K562 (cell line): ENCODE results near the gene WWOX.

Experiments used
- CEBPB ChIP-seq: fragments of 450-650 bp; IDR thresholded peaks from 2 replicates; pipeline ENCODE4 v1.6.1; 2016; ENCODE audit warnings: missing genetic modification characterization, missing compliant biosample characterization
- ELK1 ChIP-seq: sonication (generic); formaldehyde crosslinking; IDR thresholded peaks from 2 replicates; pipeline ENCODE4 v1.8.1; 2022; ENCODE audit warnings: missing genetic modification reagents
- ETV6 ChIP-seq, 3 experiments: fragments of 150-350 bp in 1 of 3; sonication (generic) in 1 of 3; formaldehyde crosslinking in 1 of 3; IDR thresholded peaks; 2 replicates each; pipeline versions ENCODE4 v1.6.1 to v1.8.0; 2014 to 2022; ENCODE audit warnings: borderline replicate concordance in 2 of 3, low read depth in 2 of 3, antibody characterized with exemption in 1 of 3, low read length in 1 of 3, mild to moderate bottlenecking in 1 of 3, missing genetic modification reagents in 1 of 3
- HNRNPL ChIP-seq: fragments of 200-400 bp; formaldehyde crosslinking; IDR thresholded peaks from 2 replicates; pipeline ENCODE4 v1.6.1; 2017; ENCODE audit warnings: low read depth, mild to moderate bottlenecking, low read length
- MAFK ChIP-seq: IDR thresholded peaks from 2 replicates; pipeline ENCODE4 v1.6.1; 2011; ENCODE audit warnings: low read length, improper control_type of control experiment
- MXD1 ChIP-seq: fragments of 250-450 bp; sonication (Bioruptor Pico); IDR thresholded peaks from 2 replicates; pipeline ENCODE4 v1.8.0; 2021; ENCODE audit warnings: borderline replicate concordance, mild to moderate bottlenecking, moderate library complexity; ENCODE audit not compliant: poor library complexity, severe bottlenecking
- MXI1 ChIP-seq: IDR thresholded peaks from 2 replicates; pipeline ENCODE4 v1.6.1; 2011; ENCODE audit warnings: low read depth, mild to moderate bottlenecking, improper control_type of control experiment, low read length
- POLR2A ChIP-seq: fragments of 450-650 bp; conservative IDR thresholded peaks from 2 replicates; pipeline ENCODE4 v1.6.1; 2016
- POLR2AphosphoS5 ChIP-seq: IDR thresholded peaks from 2 replicates; pipeline ENCODE4 v1.6.1; 2011; ENCODE audit warnings: mild to moderate bottlenecking, low read depth, low read length, moderate library complexity; ENCODE audit not compliant: control insufficient read depth, insufficient read depth
- ZNF354B ChIP-seq: fragments of 250-450 bp; sonication (Bioruptor Pico); IDR thresholded peaks from 2 replicates; pipeline ENCODE4 v1.4.0; 2020
- ZNF740 ChIP-seq, 3 experiments: fragments of 200-800 bp in 1 of 3; sonication (Bioruptor generic) in 1 of 3; sonication (generic) in 1 of 3; formaldehyde crosslinking in 1 of 3; IDR thresholded peaks; 2 replicates each; pipeline versions ENCODE4 v1.6.1 to v1.8.0; 2016 to 2022; ENCODE audit warnings: mild to moderate bottlenecking in 2 of 3, missing compliant biosample characterization in 2 of 3, missing genetic modification characterization in 2 of 3, missing genetic modification reagents in 1 of 3

- no peak for TF ChIP-seq MAFK
- TF ChIP-seq ZNF740 (CRISPR knock-in tag; IDR thresholded peaks at IDR 0.05): no peak
- no peak for TF ChIP-seq ZNF740 (tag; IDR thresholded peaks at IDR 0.05)
- TF ChIP-seq ZNF354B (CRISPR knock-in tag): no peak
- no peak for TF ChIP-seq POLR2AphosphoS5
- TF ChIP-seq ETV6 (IDR thresholded peaks at IDR 0.05; ENCODE audit: borderline replicate concordance in 1 of 2, low read depth in 2 of 2, low read length in 1 of 2): no peak
- TF ChIP-seq ETV6 (CRISPR knock-in tag; IDR thresholded peaks at IDR 0.05; ENCODE audit: borderline replicate concordance): no peak
- no peak for TF ChIP-seq MXI1
- no peak for TF ChIP-seq CEBPB
- no peak for TF ChIP-seq ELK1
- no peak for TF ChIP-seq HNRNPL
- no peak for TF ChIP-seq POLR2A
- no peak for TF ChIP-seq MXD1 (CRISPR knock-in tag)
Observed at GRCh38 chr16:79175286-79176057, 1076.0 kb downstream of the WWOX start.
